ENCODE data around the gene UBR4. TPM values are rescaled to one million over a fixed set of nuclear protein-coding genes. Genes with fewer than 3 reads are reported as not detected.
A peak's percentile ranks its signal among the peaks of the same experiment; 100 is the strongest.
"Not testable (repeated sequence)": the region's sequence is repeated elsewhere in the genome, so short reads cannot be mapped to it uniquely, and the experiment has no call there.

Gene UBR4
- polyA plus RNA-seq, 1 donor: 150 TPM

- DNase-seq: peak; percentile 30
Observed at GRCh38 chr1:19220991-19221390, 10.9 kb upstream of the UBR4 start.

- no peak for DNase-seq
Observed at GRCh38 chr1:19220080-19220846, 10.2 kb upstream of the UBR4 start.

- DNase-seq: no peak
Observed at GRCh38 chr1:19219451-19219850, 9.4 kb upstream of the UBR4 start.

- not testable (repeated sequence) for DNase-seq
Observed at GRCh38 chr1:19216585-19216984, 6.5 kb upstream of the UBR4 start.

- DNase-seq: no peak
Observed at GRCh38 chr1:19213580-19213979, 3.5 kb upstream of the UBR4 start.

- no peak for DNase-seq
Observed at GRCh38 chr1:19212167-19212566, 2.1 kb upstream of the UBR4 start.

- no peak for DNase-seq
Observed at GRCh38 chr1:19210772-19211549, 895 bp upstream of the UBR4 start.

- peak; percentile 11 for DNase-seq
Observed at GRCh38 chr1:19209439-19209989, 552 bp downstream of the UBR4 start.

GRCh38 chr1:19208710-19209438 is 1.2 kb downstream of the UBR4 start:
- DNase-seq: no peak

GRCh38 chr1:19206947-19207346 is 3.1 kb downstream of the UBR4 start:
- no peak for DNase-seq

GRCh38 chr1:19205845-19206244 is 4.2 kb downstream of the UBR4 start:
- DNase-seq: no peak

- DNase-seq: no peak
Observed at GRCh38 chr1:19205403-19205802, 4.7 kb downstream of the UBR4 start.

GRCh38 chr1:19204446-19205266 is 5.4 kb downstream of the UBR4 start:
- no peak for DNase-seq

GRCh38 chr1:19203440-19203839 is 6.6 kb downstream of the UBR4 start:
- no peak for DNase-seq

- no peak for DNase-seq
Observed at GRCh38 chr1:19202396-19202795, 7.7 kb downstream of the UBR4 start.

GRCh38 chr1:19199969-19200604 is 10.0 kb downstream of the UBR4 start:
- no peak for DNase-seq

- no peak for DNase-seq
Observed at GRCh38 chr1:19199329-19199968, 10.6 kb downstream of the UBR4 start.

- DNase-seq: no peak
Observed at GRCh38 chr1:19198820-19199219, 11.2 kb downstream of the UBR4 start.

GRCh38 chr1:19197845-19198244 is 12.2 kb downstream of the UBR4 start:
- no peak for DNase-seq

- no peak for DNase-seq
Observed at GRCh38 chr1:19196331-19196730, 13.7 kb downstream of the UBR4 start.

- no peak for DNase-seq
Observed at GRCh38 chr1:19193004-19193403, 17.1 kb downstream of the UBR4 start.

Measured in left kidney (tissue), 2 donors.